GM12878 (cell line): ENCODE measurements around the gene PDE3B. TPM values are rescaled to one million over a fixed set of nuclear protein-coding genes. Genes with fewer than 3 reads are reported as not detected.

Experiments used
- ATAC-seq: fragments of 200-7000 bp; cut with Tn5 transposase; 3 replicates; pipeline ENCODE4 v1.9.1; 2020; ENCODE audit warnings: mild to moderate bottlenecking, moderate library complexity
- BruUV-seq: library from RNA; stranded (reverse); fragments of 400-500 nt; replicated peaks from 2 replicates; lab custom pipeline; 2021; lab: Mats Ljungman, UMichigan
- CTCF ChIA-PET: fragments of 300-600 bp; sonication (Branson Sonifier 250); formaldehyde crosslinking; extraction: SDS; loops from one replicate; lab custom pipeline; 2021; ENCODE audit warnings: inconsistent platforms; lab: Yijun Ruan, JAX
- POLR2A ChIA-PET: fragments of 350-600 bp; formaldehyde crosslinking; extraction: SDS; loops from one replicate; lab custom pipeline; 2021; ENCODE audit warnings: inconsistent platforms; lab: Charles Lee
- RAD21 ChIA-PET: fragments of 300-600 bp; sonication (Branson Sonifier 250); formaldehyde crosslinking; loops from one replicate; lab custom pipeline; 2023; ENCODE audit warnings: antibody characterized with exemption; ENCODE audit not compliant: unreplicated experiment; lab: Charles Lee
- SMC1A ChIA-PET: fragments of 300-600 bp; sonication (Branson Sonifier 250); formaldehyde crosslinking; loops from one replicate; lab custom pipeline; 2023; ENCODE audit not compliant: unreplicated experiment, uncharacterized antibody; lab: Charles Lee
- DNase-seq: peaks from one replicate; pipeline ENCODE4 v3.0.0-alpha.2; 2011; ENCODE audit warnings: low read depth, low spot score
- FAIRE-seq: peaks from 3 replicates; lab custom pipeline; 2011; peaks lifted over from hg19 to GRCh38; lab: Jason Lieb, UNC
- H2AFZ ChIP-seq: 2 replicates; pipeline ENCODE4 v1.6.0; 2011; ENCODE audit warnings: low read depth, low read length, control low read depth; ENCODE audit not compliant: control insufficient read depth
- H3K27ac ChIP-seq: 2 replicates; pipeline ENCODE4 v1.5.1; 2011; ENCODE audit warnings: control low read depth; ENCODE audit not compliant: control insufficient read depth, insufficient read depth
- H3K27me3 ChIP-seq, 2 experiments: replicated peaks in 1 of 2; 2 replicates each; pipeline versions ENCODE4 v1.6.0 to v1.6.1; 2011; ENCODE audit warnings: low read length in 1 of 2; ENCODE audit not compliant: control insufficient read depth in 2 of 2, insufficient read depth in 2 of 2
- H3K36me3 ChIP-seq, 2 experiments: 2 replicates each; pipeline ENCODE4 v1.5.1; 2011; ENCODE audit warnings: low read length in 1 of 2; ENCODE audit not compliant: control insufficient read depth in 2 of 2, insufficient read depth in 2 of 2
- H3K4me1 ChIP-seq: 2 replicates; pipeline ENCODE4 v1.6.1; 2011; ENCODE audit warnings: mild to moderate bottlenecking, low read length, moderate library complexity, mixed read lengths; ENCODE audit not compliant: control insufficient read depth, insufficient read depth
- H3K4me2 ChIP-seq: 2 replicates; pipeline ENCODE4 v1.6.0; 2011; ENCODE audit warnings: control low read depth; ENCODE audit not compliant: control insufficient read depth, insufficient read depth
- H3K4me3 ChIP-seq: fragments of 200-600 bp; sonication (generic); 2 replicates; pipeline ENCODE4 v1.5.1; 2016
- H3K79me2 ChIP-seq: 2 replicates; pipeline ENCODE4 v1.6.0; 2011; ENCODE audit warnings: low read length; ENCODE audit not compliant: control insufficient read depth, insufficient read depth
- H3K9ac ChIP-seq: 2 replicates; pipeline ENCODE4 v1.8.0; 2011; ENCODE audit warnings: low read length, control low read depth, mixed read lengths; ENCODE audit not compliant: control insufficient read depth, insufficient read depth
- H3K9me3 ChIP-seq: replicated peaks from 3 replicates; pipeline ENCODE4 v1.5.1; 2011; ENCODE audit warnings: mild to moderate bottlenecking, low read length; ENCODE audit not compliant: control insufficient read depth, insufficient read depth
- H4K20me1 ChIP-seq: 2 replicates; pipeline ENCODE4 v1.6.0; 2011; ENCODE audit not compliant: control insufficient read depth, insufficient read depth
- E2F8 ChIP-seq: fragments of 450-650 bp; IDR thresholded peaks from 2 replicates; pipeline ENCODE4 v1.6.1; 2018; ENCODE audit warnings: mild to moderate bottlenecking, low read depth, moderate library complexity; ENCODE audit not compliant: partially characterized antibody
- GATAD2B ChIP-seq: fragments of 450-650 bp; conservative IDR thresholded peaks from 2 replicates; pipeline ENCODE4 v1.6.1; 2017; ENCODE audit warnings: low read depth, mild to moderate bottlenecking, moderate library complexity
- HCFC1 ChIP-seq: fragments of 150-350 bp; IDR thresholded peaks from 2 replicates; pipeline ENCODE4 v1.6.1; 2014; ENCODE audit warnings: low read length
- IKZF2 ChIP-seq, 2 experiments: fragments of 450-650 bp; IDR thresholded peaks; 2 replicates each; pipeline ENCODE4 v1.6.1; 2017; ENCODE audit warnings: mild to moderate bottlenecking in 2 of 2, moderate library complexity in 2 of 2
- JUND ChIP-seq: IDR thresholded peaks from 2 replicates; pipeline ENCODE4 v1.6.1; 2012; ENCODE audit warnings: low read depth, mild to moderate bottlenecking, low read length, improper control_type of control experiment, moderate library complexity
- KLF5 ChIP-seq: fragments of 450-650 bp; IDR thresholded peaks from 2 replicates; pipeline ENCODE4 v1.6.1; 2014; ENCODE audit warnings: mild to moderate bottlenecking; ENCODE audit not compliant: partially characterized antibody
- MTA2 ChIP-seq: fragments of 450-650 bp; IDR thresholded peaks from 2 replicates; pipeline ENCODE4 v1.6.1; 2016; ENCODE audit warnings: low read depth, mild to moderate bottlenecking, moderate library complexity
- NFXL1 ChIP-seq: fragments of 450-650 bp; IDR thresholded peaks from 2 replicates; pipeline ENCODE4 v1.6.1; 2017; ENCODE audit warnings: antibody characterized with exemption, mild to moderate bottlenecking, borderline replicate concordance
- RUNX3 ChIP-seq: IDR thresholded peaks from 2 replicates; pipeline ENCODE4 v1.6.1; 2012; ENCODE audit warnings: low read length, inconsistent platforms
- SREBF1 ChIP-seq: IDR thresholded peaks from 2 replicates; pipeline ENCODE4 v1.6.1; 2012; ENCODE audit warnings: mild to moderate bottlenecking, low read length
- STAT3 ChIP-seq: IDR thresholded peaks from 2 replicates; pipeline ENCODE4 v1.6.1; 2011; ENCODE audit warnings: low read depth, low read length, improper control_type of control experiment
- TARDBP ChIP-seq: IDR thresholded peaks from 2 replicates; pipeline ENCODE4 v1.6.1; 2016; ENCODE audit warnings: borderline replicate concordance
- TCF12 ChIP-seq: IDR thresholded peaks from 2 replicates; pipeline ENCODE4 v1.6.1; 2011; ENCODE audit warnings: low read depth, mild to moderate bottlenecking, low read length
- ZNF384 ChIP-seq: IDR thresholded peaks from 2 replicates; pipeline ENCODE4 v1.6.1; 2012; ENCODE audit warnings: low read depth, mild to moderate bottlenecking, low read length, improper control_type of control experiment, borderline replicate concordance
- WGBS: methylation state at CpG from one replicate; pipeline ENCODE4 v1.1.6; 2016; ENCODE audit warnings: low lambda C conversion rate; ENCODE audit not compliant: insufficient replicate concordance, insufficient coverage; ENCODE audit errors: missing lambda C conversion rate; 5-methylcytosine and 5-hydroxymethylcytosine counted together
- in situ Hi-C: fragments of 300-500 bp; cut with MboI; formaldehyde crosslinking; loops from 9 replicates; pipeline ENCODE4 v1.14.3; 2018; ENCODE audit warnings: mixed read lengths
- intact Hi-C: fragments of 100-400 bp; cut with micrococcal nuclease; formaldehyde crosslinking; loops from one replicate; pipeline ENCODE4 v1.14.2; 2022; ENCODE audit not compliant: unreplicated experiment
- polyA plus RNA-seq, 11 experiments: library from polyadenylated mRNA; depleted of rRNA in 4 of 11; unstranded in 6 of 11; stranded (reverse) in 5 of 11; fragments of >200 nt; fragmentation: Nextera tagmentation in 4 of 11; fragmentation: Illumina TruSeq in 1 of 11; extraction: Ambion mirVana in 4 of 11; extraction: Trizol in 1 of 11; gene quantifications; 1 replicate in 1 of 11; 2 replicates in 10 of 11; pipeline versions ENCODE4 v1.2.1 to v1.2.3, GENCODE V29; 2011 to 2016; ENCODE audit warnings: inconsistent platforms in 2 of 11, missing spikeins in 2 of 11, low read depth in 1 of 11
- total RNA-seq, 4 experiments: library from RNA; depleted of rRNA in 3 of 4; stranded (reverse); fragments of >200 nt in 3 of 4; fragmentation: Illumina TruSeq in 1 of 4; extraction: Trizol in 1 of 4; gene quantifications; 2 replicates each; pipeline versions ENCODE4 v1.2.1 to v1.2.3, GENCODE V29; 2013 to 2021

PDE3B gene
- total and polyA plus RNA-seq, 10 of the 15 experiments (the other 5 are each of a cell fraction or from before 2014, with no cell fraction given) = 0.04 to 3.1 (median 1.9) TPM

GRCh38 chr11:14875163-14875562 lies 231.6 kb downstream of the PDE3B start:
- intact Hi-C loops = no loop called here
- in situ Hi-C loops = no loop called here
- CTCF ChIA-PET = no interaction called here

More at GRCh38 chr11:14875163-14875562, 231.6 kb downstream of the PDE3B start:
- Histone ChIP-seq H3K9ac (no peak overlapping the region), H2AFZ (no peak overlapping the region), H3K4me3 (no peak overlapping the region), H3K4me1 (no peaks in the 10 kb centered on the region), H3K36me3 (no peaks in the 10 kb centered on the region; a peak in 1 of 4 replicates), H3K9me3 (no peaks in the 10 kb centered on the region), H3K27ac (no peak overlapping the region), H3K4me2 (no peak overlapping the region), H3K27me3 (no peaks in the 10 kb centered on the region), H4K20me1 (no peaks in the 10 kb centered on the region), H3K79me2 (no peaks in the 10 kb centered on the region)
- FAIRE-seq (no peak), DNase-seq (no peak), ATAC-seq (no peak)
- no peak for TF ChIP-seq KLF5
- no peak for TF ChIP-seq HCFC1
- TF ChIP-seq E2F8 = no peak
- TF ChIP-seq RUNX3 = no peak
- no peak for TF ChIP-seq MTA2
- TF ChIP-seq TARDBP = no peak
- TF ChIP-seq SREBF1 = no peak
- no peak for TF ChIP-seq IKZF2 (IDR thresholded peaks at IDR 0.05)
- TF ChIP-seq NFXL1 = no peak
- TF ChIP-seq STAT3 = no peak
- no peak for TF ChIP-seq TCF12
- no peak for TF ChIP-seq ZNF384
- no peak for TF ChIP-seq GATAD2B
- no peak for TF ChIP-seq JUND
- SMC1A ChIA-PET = no interaction called here
- WGBS = 89% methylated on average over 5 of the region's 5 CpGs
- POLR2A ChIA-PET = no interaction called here
- no TSS peak for BruUV-seq
- RAD21 ChIA-PET = no interaction called here
